ENCODE results near the gene MTNR1B. TPM values are rescaled to one million over a fixed set of nuclear protein-coding genes. Genes with fewer than 3 reads are reported as not detected.

The MTNR1B gene
- total RNA-seq, 2 experiments from 2014 or later: not detected

GRCh38 chr11:93024369-93024768 lies 54.9 kb downstream of the MTNR1B start:
- POLR2A ChIA-PET: no interaction called here
- Mint-ChIP-seq H3K27me3 (peaks cover 2% of the 10 kb centered on the region), H3K4me1 (ENCODE audit: low read depth) (no peaks in the 10 kb centered on the region), H3K36me3 (no peaks in the 10 kb centered on the region), H3K27ac (no peak overlapping the region), H3K4me3 (no peak overlapping the region), H3K9me3 (no peaks in the 10 kb centered on the region)
- CTCF ChIA-PET: no interaction called here
- DNase-seq: no peak
- intact Hi-C loops (cut with micrococcal nuclease): no loop called here

- POLR2A ChIA-PET: no interaction called here
- H3K9me3 Mint-ChIP-seq: no peaks in the 10 kb centered on the region
- H3K27ac Mint-ChIP-seq: no peak overlapping the region
- DNase-seq: no peak
- H3K27me3 Mint-ChIP-seq: no peaks in the 10 kb centered on the region
- H3K4me3 Mint-ChIP-seq: no peak overlapping the region
- CTCF ChIA-PET: no interaction called here
- H3K4me1 Mint-ChIP-seq (ENCODE audit: low read depth): no peaks in the 10 kb centered on the region
- intact Hi-C loops (cut with micrococcal nuclease): no loop called here
- no peaks in the 10 kb centered on the region for H3K36me3 Mint-ChIP-seq
These were observed 56.3 kb downstream of the MTNR1B start for GRCh38 chr11:93025558-93026255.

DNA sequence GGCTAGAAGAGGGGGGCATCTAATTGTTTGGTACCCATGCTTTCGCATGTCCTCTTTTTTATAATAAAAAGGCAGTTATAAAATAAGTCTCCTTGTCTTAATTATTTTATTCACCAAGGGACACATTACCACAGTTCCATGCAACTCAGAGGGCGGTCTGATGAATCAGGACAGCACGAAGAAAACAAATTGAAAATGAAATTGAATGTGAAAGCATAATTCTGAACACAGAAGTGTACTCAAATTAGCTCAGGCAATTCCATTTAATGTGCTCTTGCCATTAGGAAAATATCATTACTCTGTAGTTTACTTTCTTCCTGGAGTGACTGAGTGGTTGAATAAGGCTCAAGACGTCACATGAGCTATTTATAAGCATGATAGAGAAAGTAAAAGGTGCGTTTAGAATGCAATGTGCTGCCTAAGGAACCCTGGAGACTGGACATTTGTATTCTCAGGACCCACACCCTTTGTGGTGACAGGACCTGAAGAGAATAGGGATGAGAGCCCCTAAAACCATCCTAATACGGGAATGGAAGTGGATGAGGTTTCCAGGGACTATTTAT lies 59.6 kb downstream of the MTNR1B start:
- Mint-ChIP-seq H3K9me3 (no peaks in the 10 kb centered on the region), H3K36me3 (no peaks in the 10 kb centered on the region), H3K27me3 (no peaks in the 10 kb centered on the region), H3K27ac (no peak overlapping the region), H3K4me3 (no peak overlapping the region), H3K4me1 (ENCODE audit: low read depth) (peaks cover 5% of the 10 kb centered on the region)
- CTCF ChIA-PET: no interaction called here
- POLR2A ChIA-PET: interaction anchor here (0.6 kb wide), 1 partner anchor 56 kb away, joined by 5 read pairs; no protein-coding TSS in a partner anchor
- DNase-seq: no peak
- intact Hi-C loops (cut with micrococcal nuclease): loop anchor here (1.0 to 2.0 kb wide), 2 partner anchors 62 to 67 kb away; no protein-coding TSS in a partner anchor

DNA sequence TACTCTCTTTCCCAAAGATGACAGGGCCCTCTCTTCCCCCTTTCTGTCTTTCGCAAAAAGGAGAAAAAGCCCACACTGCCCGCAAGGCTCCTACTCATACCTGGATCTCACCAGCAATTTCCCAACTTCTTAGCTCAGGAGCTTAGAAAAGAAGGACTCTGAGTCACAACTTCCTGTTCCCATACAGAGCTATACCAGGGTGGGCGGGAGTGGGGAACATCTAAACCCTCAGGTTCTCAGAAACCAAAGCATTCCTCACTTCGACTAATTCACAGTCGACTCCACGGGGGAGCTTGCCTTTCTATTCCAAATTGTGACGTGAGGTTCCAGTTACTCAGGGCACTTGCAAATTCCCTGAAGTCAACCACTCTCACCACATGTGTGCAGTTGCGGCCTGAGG lies 61.9 kb downstream of the MTNR1B start:
- intact Hi-C loops (cut with micrococcal nuclease): loop anchor here (1.0 kb wide), 1 partner anchor 24 kb away; no protein-coding TSS in a partner anchor
- CTCF ChIA-PET: no interaction called here
- H3K27ac Mint-ChIP-seq: peak overlapping the region; percentile 6

More for the DNA sequence above, 61.9 kb downstream of the MTNR1B start:
- H3K4me1 Mint-ChIP-seq (ENCODE audit: low read depth): peaks cover 5% of the 10 kb centered on the region
- H3K9me3 Mint-ChIP-seq: no peaks in the 10 kb centered on the region
- no peaks in the 10 kb centered on the region for H3K36me3 Mint-ChIP-seq
- DNase-seq: peak; percentile 31
- no peaks in the 10 kb centered on the region for H3K27me3 Mint-ChIP-seq
- no peak overlapping the region for H3K4me3 Mint-ChIP-seq
- POLR2A ChIA-PET: no interaction called here

Other genes starting within 250 kb of the MTNR1B start
- 10 to 100 TPM; 13.9 to 14.0 TPM for gene SLC36A4, start 228.3 kb downstream of the MTNR1B start, total RNA-seq

Data from activated CD4-positive, alpha-beta memory T cell treated with anti-CD3 and anti-CD28 coated beads for 36 hours (primary cell).